ENCODE results near the gene LTBP1. TPM values are rescaled to one million over a fixed set of nuclear protein-coding genes. Genes with fewer than 3 reads are reported as not detected.
"Not testable (repeated sequence)": the region's sequence is repeated elsewhere in the genome, so short reads cannot be mapped to it uniquely, and the experiment has no call there.

The LTBP1 gene
- total RNA-seq, 1 donor from 2014 or later = 29.7 TPM

- H3K27ac ChIP-seq (ENCODE audit: low read depth, low read length) = no peak overlapping the region
- FAIRE-seq = no peak
Measured at GRCh38 chr2:33056170-33056569, 109.4 kb downstream of the LTBP1 start.

GRCh38 chr2:33057307-33058028 lies 110.7 kb downstream of the LTBP1 start:
- H3K9me3 ChIP-seq (ENCODE audit: insufficient read depth, low read depth, low read length); H3K9ac ChIP-seq (ENCODE audit: low read length); H2AFZ ChIP-seq (ENCODE audit: low read depth, low read length); H4K20me1 ChIP-seq (ENCODE audit: insufficient read depth, low read length); H3K27ac Mint-ChIP-seq (ENCODE audit: unreplicated experiment); H3K36me3 ChIP-seq (ENCODE audit: insufficient read depth, low read length); H3K4me3 Mint-ChIP-seq (ENCODE audit: unreplicated experiment); H3K27me3 Mint-ChIP-seq (ENCODE audit: low read depth, unreplicated experiment); H3K36me3 Mint-ChIP-seq (ENCODE audit: low read depth, unreplicated experiment); H3K27ac ChIP-seq (ENCODE audit: low read depth, low read length); FAIRE-seq; H3K9me3 Mint-ChIP-seq (ENCODE audit: unreplicated experiment); H3K4me3 ChIP-seq (ENCODE audit: insufficient read depth, low read depth, low read length); H3K79me2 ChIP-seq (ENCODE audit: insufficient read depth, low read length); H3K27me3 ChIP-seq (ENCODE audit: insufficient read depth, low read length); H3K4me2 ChIP-seq (ENCODE audit: low read length); H3K4me1 ChIP-seq (ENCODE audit: insufficient read depth, low read length); DNase-seq (ENCODE audit: low read depth): not testable (repeated sequence)
- H3K4me1 Mint-ChIP-seq (ENCODE audit: low read depth, unreplicated experiment) = peaks cover 25% of the 10 kb centered on the region

More at GRCh38 chr2:33056170-33056569, 109.4 kb downstream of the LTBP1 start:
- Mint-ChIP-seq H3K4me1 (ENCODE audit: low read depth, unreplicated experiment) (peaks cover 17% of the 10 kb centered on the region), H3K27ac (ENCODE audit: unreplicated experiment) (no peak overlapping the region), H3K36me3 (ENCODE audit: low read depth, unreplicated experiment) (peaks cover 4% of the 10 kb centered on the region), H3K9me3 (ENCODE audit: unreplicated experiment) (peaks cover 9% of the 10 kb centered on the region), H3K4me3 (ENCODE audit: unreplicated experiment) (no peak overlapping the region), H3K27me3 (ENCODE audit: low read depth, unreplicated experiment) (no peaks in the 10 kb centered on the region)
- TF ChIP-seq CTCF (IDR thresholded peaks at IDR 0.05; ENCODE audit: insufficient read depth, low read depth, low read length) (no peak), EZH2 (IDR thresholded peaks at IDR 0.05; ENCODE audit: insufficient read depth, low read length) (no peak)
- no peak overlapping the region for H3K9ac ChIP-seq (ENCODE audit: low read length)
- no peak overlapping the region for H2AFZ ChIP-seq (ENCODE audit: low read depth, low read length)
- no peak for DNase-seq (ENCODE audit: low read depth)
- H3K4me2 ChIP-seq (ENCODE audit: low read length) = no peak overlapping the region
- no peaks in the 10 kb centered on the region for H3K4me1 ChIP-seq (ENCODE audit: insufficient read depth, low read length)
- no peaks in the 10 kb centered on the region for H3K36me3 ChIP-seq (ENCODE audit: insufficient read depth, low read length)
- no peaks in the 10 kb centered on the region for H3K27me3 ChIP-seq (ENCODE audit: insufficient read depth, low read length)
- H3K9me3 ChIP-seq (ENCODE audit: insufficient read depth, low read depth, low read length) = no peaks in the 10 kb centered on the region
- H3K4me3 ChIP-seq (ENCODE audit: insufficient read depth, low read depth, low read length) = no peak overlapping the region
- no peaks in the 10 kb centered on the region for H3K79me2 ChIP-seq (ENCODE audit: insufficient read depth, low read length)
- H4K20me1 ChIP-seq (ENCODE audit: insufficient read depth, low read length) = no peaks in the 10 kb centered on the region

- Histone ChIP-seq H3K36me3 (ENCODE audit: insufficient read depth, low read length) (no peaks in the 10 kb centered on the region), H3K4me3 (ENCODE audit: insufficient read depth, low read depth, low read length) (no peak overlapping the region), H4K20me1 (ENCODE audit: insufficient read depth, low read length) (no peaks in the 10 kb centered on the region), H2AFZ (ENCODE audit: low read depth, low read length) (no peak overlapping the region), H3K4me2 (ENCODE audit: low read length) (no peak overlapping the region), H3K4me1 (ENCODE audit: insufficient read depth, low read length) (no peaks in the 10 kb centered on the region), H3K9ac (ENCODE audit: low read length) (no peak overlapping the region), H3K27me3 (ENCODE audit: insufficient read depth, low read length) (no peaks in the 10 kb centered on the region), H3K27ac (ENCODE audit: low read depth, low read length) (no peak overlapping the region), H3K79me2 (ENCODE audit: insufficient read depth, low read length) (no peaks in the 10 kb centered on the region), H3K9me3 (ENCODE audit: insufficient read depth, low read depth, low read length) (no peaks in the 10 kb centered on the region)
- no peaks in the 10 kb centered on the region for H3K27me3 Mint-ChIP-seq (ENCODE audit: low read depth, unreplicated experiment)
- no peak overlapping the region for H3K4me3 Mint-ChIP-seq (ENCODE audit: unreplicated experiment)
- peaks cover 6% of the 10 kb centered on the region for H3K9me3 Mint-ChIP-seq (ENCODE audit: unreplicated experiment)
- TF ChIP-seq CTCF (IDR thresholded peaks at IDR 0.05; ENCODE audit: insufficient read depth, low read depth, low read length) (no peak), EZH2 (IDR thresholded peaks at IDR 0.05; ENCODE audit: insufficient read depth, low read length) (no peak)
- peak overlapping the region; percentile 54 for H3K27ac Mint-ChIP-seq (ENCODE audit: unreplicated experiment)
- H3K4me1 Mint-ChIP-seq (ENCODE audit: low read depth, unreplicated experiment) = peaks cover 33% of the 10 kb centered on the region
- no peak for DNase-seq (ENCODE audit: low read depth)
- FAIRE-seq = no peak
- peaks cover 2% of the 10 kb centered on the region for H3K36me3 Mint-ChIP-seq (ENCODE audit: low read depth, unreplicated experiment)
Measured at GRCh38 chr2:33058716-33059470, 112.1 kb downstream of the LTBP1 start.

Data from astrocyte (in vitro differentiated cells and primary cell).